ENCODE data around the gene TRAF5. TPM values are rescaled to one million over a fixed set of nuclear protein-coding genes. Genes with fewer than 3 reads are reported as not detected.
A peak's percentile ranks its signal among the peaks of the same experiment; 100 is the strongest.

Gene TRAF5
- total and polyA plus RNA-seq, 2 donors from 2014 or later, result 4.8 to 22.1 TPM

DNA sequence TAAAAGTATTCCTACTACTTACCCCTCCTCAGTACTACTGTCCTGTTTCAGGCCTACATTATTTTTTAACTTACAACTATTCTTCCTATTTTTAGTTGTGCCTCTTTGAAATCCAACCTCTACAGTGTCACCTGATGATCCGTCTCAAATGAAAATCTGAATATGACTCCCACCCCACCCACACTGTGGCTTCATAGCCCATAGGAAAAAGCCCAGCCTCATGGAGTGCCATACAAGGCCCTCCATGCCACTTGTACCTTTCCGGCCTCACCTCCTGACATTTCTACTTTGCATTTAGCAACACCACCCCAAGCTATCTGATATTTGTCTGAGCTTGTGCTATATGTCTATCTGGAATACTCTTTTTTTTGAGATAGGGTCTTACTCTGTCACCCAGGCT, 49.3 kb downstream of the TRAF5 start:
- Histone ChIP-seq H3K4me1 (ENCODE audit: control insufficient read depth in 2 of 3, insufficient read depth in 2 of 3, low read depth in 1 of 3, low read length in 3 of 3) (peaks cover 0 to 7% (median 2%) of the 10 kb centered on the region in 3 donors), H3K9ac (ENCODE audit: low read length in 3 of 3) (no peak overlapping the region), H3K4me3 (ENCODE audit: low read length in 3 of 3) (no peak overlapping the region), H3K27me3 (ENCODE audit: control insufficient read depth, insufficient read depth, low read length) (no peaks in the 10 kb centered on the region), H3K36me3 (ENCODE audit: control insufficient read depth in 2 of 3, insufficient read depth in 3 of 3, low read length in 3 of 3) (no peaks in the 10 kb centered on the region), H3K9me3 (ENCODE audit: control insufficient read depth in 2 of 3, insufficient read depth in 1 of 3, low read length in 3 of 3) (no peaks in the 10 kb centered on the region), H3K27ac (ENCODE audit: low read depth in 2 of 2, low read length in 2 of 2) (no peak overlapping the region)
- DNase-seq, result no peak
- FAIRE-seq, result no peak
- TF ChIP-seq, protein P1, sequence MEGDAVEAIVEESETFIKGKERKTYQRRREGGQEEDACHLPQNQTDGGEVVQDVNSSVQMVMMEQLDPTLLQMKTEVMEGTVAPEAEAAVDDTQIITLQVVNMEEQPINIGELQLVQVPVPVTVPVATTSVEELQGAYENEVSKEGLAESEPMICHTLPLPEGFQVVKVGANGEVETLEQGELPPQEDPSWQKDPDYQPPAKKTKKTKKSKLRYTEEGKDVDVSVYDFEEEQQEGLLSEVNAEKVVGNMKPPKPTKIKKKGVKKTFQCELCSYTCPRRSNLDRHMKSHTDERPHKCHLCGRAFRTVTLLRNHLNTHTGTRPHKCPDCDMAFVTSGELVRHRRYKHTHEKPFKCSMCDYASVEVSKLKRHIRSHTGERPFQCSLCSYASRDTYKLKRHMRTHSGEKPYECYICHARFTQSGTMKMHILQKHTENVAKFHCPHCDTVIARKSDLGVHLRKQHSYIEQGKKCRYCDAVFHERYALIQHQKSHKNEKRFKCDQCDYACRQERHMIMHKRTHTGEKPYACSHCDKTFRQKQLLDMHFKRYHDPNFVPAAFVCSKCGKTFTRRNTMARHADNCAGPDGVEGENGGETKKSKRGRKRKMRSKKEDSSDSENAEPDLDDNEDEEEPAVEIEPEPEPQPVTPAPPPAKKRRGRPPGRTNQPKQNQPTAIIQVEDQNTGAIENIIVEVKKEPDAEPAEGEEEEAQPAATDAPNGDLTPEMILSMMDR (IDR thresholded peaks at IDR 0.05; ENCODE audit: borderline replicate concordance, extremely low read depth, insufficient read depth), result no peak
- intact Hi-C loops (cut with DNase I), result no loop called here

DNA sequence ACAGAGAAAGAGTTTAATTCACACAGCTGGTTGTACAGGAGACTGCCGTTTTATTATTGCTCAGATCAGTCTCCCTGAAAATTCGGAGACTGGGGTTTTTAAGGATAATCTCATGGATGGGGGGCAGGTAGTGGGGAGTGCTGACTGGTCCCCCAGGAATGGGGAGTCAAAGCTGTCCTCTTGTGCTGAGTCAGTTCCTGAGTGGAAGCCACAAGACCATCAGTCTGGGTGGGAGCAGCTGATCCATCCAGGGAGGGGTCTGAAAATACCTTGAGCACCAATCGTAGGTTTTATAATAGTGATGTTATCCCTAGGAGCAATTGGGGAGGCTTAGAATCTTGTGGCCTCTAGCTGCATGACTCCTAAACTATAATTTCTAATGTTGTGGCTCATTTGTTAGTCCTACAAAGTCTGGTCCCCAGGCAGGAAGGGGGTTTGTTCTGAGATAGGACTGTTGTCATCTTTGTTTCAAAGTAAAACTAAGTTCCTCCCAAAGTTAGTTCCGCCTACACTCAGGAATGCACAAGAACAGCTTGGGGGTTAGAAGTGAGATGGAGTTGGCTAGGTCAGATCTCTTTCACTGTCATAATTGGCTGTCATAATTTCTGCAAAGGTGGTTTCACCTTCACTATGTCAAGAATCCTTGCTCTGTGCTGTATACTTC, 50.3 kb downstream of the TRAF5 start:
- H3K9ac ChIP-seq (ENCODE audit: low read length in 3 of 3), result no peak overlapping the region
- TF ChIP-seq, protein P1 (IDR thresholded peaks at IDR 0.05; ENCODE audit: borderline replicate concordance, extremely low read depth, insufficient read depth), result no peak

DNA sequence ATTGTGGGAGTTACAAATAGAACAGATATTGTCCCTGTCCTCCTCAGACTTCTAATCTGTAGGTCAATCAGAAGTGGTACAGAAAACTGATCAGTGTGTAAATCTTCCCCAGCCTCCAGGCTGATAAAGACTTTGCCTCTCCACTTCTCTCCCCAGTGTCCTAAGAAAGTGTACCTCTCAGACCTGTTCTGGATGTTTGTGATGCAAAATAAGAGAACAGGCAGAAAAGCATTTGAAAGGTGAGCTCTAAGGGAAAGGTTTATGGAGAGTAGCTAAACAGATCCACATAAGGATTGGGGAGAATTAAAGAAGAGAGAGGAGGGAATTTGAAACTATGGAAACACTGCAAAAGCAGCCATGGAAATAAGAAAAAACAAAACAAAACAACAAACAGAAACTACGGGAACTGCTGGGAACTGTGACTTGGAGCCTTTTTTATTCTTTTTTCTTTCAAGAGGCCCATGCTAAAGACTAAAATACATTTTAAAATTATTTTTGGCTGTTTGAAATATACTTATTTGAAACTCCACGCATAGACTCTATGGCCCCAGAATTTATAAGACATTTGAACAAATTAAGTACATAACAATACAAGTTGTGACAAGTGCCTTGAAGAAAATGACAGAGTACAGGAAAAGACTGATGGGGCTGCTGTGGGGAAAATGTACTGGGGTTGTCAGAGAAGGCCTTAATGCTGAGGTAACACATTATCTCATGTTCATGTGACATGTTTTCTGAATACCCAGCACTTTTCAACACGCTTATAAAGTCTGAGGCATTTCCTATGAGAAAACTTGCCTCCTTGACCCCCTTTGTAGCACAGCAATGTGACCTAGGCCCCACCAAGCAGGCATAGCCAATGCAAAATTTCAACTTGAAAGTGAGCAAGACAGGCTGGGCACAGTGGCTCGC, 51.2 kb downstream of the TRAF5 start:
- DNase-seq (peak in 2 of 5 donors; percentile 31 to 36), FAIRE-seq (no peak)
- H3K27ac ChIP-seq (ENCODE audit: low read depth in 2 of 2, low read length in 2 of 2), result no peak overlapping the region
- H3K27me3 ChIP-seq (ENCODE audit: control insufficient read depth, insufficient read depth, low read length), result no peaks in the 10 kb centered on the region
- peaks cover 0 to 2% (median 0%) of the 10 kb centered on the region in 3 donors for H3K4me1 ChIP-seq (ENCODE audit: control insufficient read depth in 2 of 3, insufficient read depth in 2 of 3, low read depth in 1 of 3, low read length in 3 of 3)
- intact Hi-C loops (cut with DNase I), result no loop called here
- H3K9ac ChIP-seq (ENCODE audit: low read length in 3 of 3), result no peak overlapping the region
- TF ChIP-seq, protein P1 (IDR thresholded peaks at IDR 0.05; ENCODE audit: borderline replicate concordance, extremely low read depth, insufficient read depth), result no peak
- H3K4me3 ChIP-seq (ENCODE audit: low read length in 3 of 3), result no peak overlapping the region
- no peaks in the 10 kb centered on the region for H3K36me3 ChIP-seq (ENCODE audit: control insufficient read depth in 2 of 3, insufficient read depth in 3 of 3, low read length in 3 of 3)
- H3K9me3 ChIP-seq (ENCODE audit: control insufficient read depth in 2 of 3, insufficient read depth in 1 of 3, low read length in 3 of 3), result no peaks in the 10 kb centered on the region

More for the DNA sequence above, 50.3 kb downstream of the TRAF5 start:
- FAIRE-seq, result no peak
- no peak for DNase-seq
- intact Hi-C loops (cut with DNase I), result no loop called here
- Histone ChIP-seq H3K4me1 (ENCODE audit: control insufficient read depth in 2 of 3, insufficient read depth in 2 of 3, low read depth in 1 of 3, low read length in 3 of 3) (peaks cover 0 to 2% (median 0%) of the 10 kb centered on the region in 3 donors), H3K9me3 (ENCODE audit: control insufficient read depth in 2 of 3, insufficient read depth in 1 of 3, low read length in 3 of 3) (no peaks in the 10 kb centered on the region), H3K4me3 (ENCODE audit: low read length in 3 of 3) (no peak overlapping the region), H3K27ac (ENCODE audit: low read depth in 2 of 2, low read length in 2 of 2) (no peak overlapping the region), H3K36me3 (ENCODE audit: control insufficient read depth in 2 of 3, insufficient read depth in 3 of 3, low read length in 3 of 3) (no peaks in the 10 kb centered on the region), H3K27me3 (ENCODE audit: control insufficient read depth, insufficient read depth, low read length) (no peaks in the 10 kb centered on the region)

Measured in kidney (tissue), 14 donors.